Measurements from ENCODE around the gene RUSF1. TPM values are rescaled to one million over a fixed set of nuclear protein-coding genes. Genes with fewer than 3 reads are reported as not detected.

The RUSF1 gene
- total RNA-seq, 1 experiment from 2014 or later, result 30.5 TPM

- Histone ChIP-seq H3K4me1 (no peaks in the 10 kb centered on the region; the same call in 1 of the 2 replicates), H3K9me3 (no peaks in the 10 kb centered on the region), H3K4me3 (ENCODE audit: low read depth, low read length) (no peak overlapping the region), H3K27me3 (replicated peaks; ENCODE audit: control insufficient read depth, insufficient read depth, low read length) (no peaks in the 10 kb centered on the region), H3K36me3 (ENCODE audit: control insufficient read depth, insufficient read depth, low read length) (no peaks in the 10 kb centered on the region)
- DNase-seq, result no peak
- Mint-ChIP-seq H3K4me1 (ENCODE audit: low read depth, unreplicated experiment) (peaks cover 19% of the 10 kb centered on the region), H3K27ac (ENCODE audit: unreplicated experiment) (no peak overlapping the region), H3K4me3 (ENCODE audit: unreplicated experiment) (no peak overlapping the region), H3K27me3 (ENCODE audit: insufficient read depth, unreplicated experiment) (no peaks in the 10 kb centered on the region), H3K36me3 (ENCODE audit: insufficient read depth, unreplicated experiment) (peaks cover 10% of the 10 kb centered on the region), H3K9me3 (ENCODE audit: unreplicated experiment) (no peaks in the 10 kb centered on the region)
- POLR2A ChIA-PET, result no interaction called here
- no TSS peak for BruUV-seq (replicated peaks)
- intact Hi-C loops (cut with micrococcal nuclease; ENCODE audit: unreplicated experiment), result no loop called here
- no peak for TF ChIP-seq CTCF (IDR thresholded peaks at IDR 0.05; ENCODE audit: insufficient read depth in 1 of 2, low read depth in 1 of 2, low read length in 1 of 2, severe bottlenecking in 1 of 2, unreplicated experiment in 1 of 2)
- CTCF ChIA-PET, result no interaction called here
Measured at GRCh38 chr16:31470615-31471014, 37.6 kb downstream of the RUSF1 start.

GRCh38 chr16:31467858-31468257 lies 40.3 kb downstream of the RUSF1 start:
- Histone ChIP-seq H3K9me3 (no peaks in the 10 kb centered on the region), H3K4me1 (no peaks in the 10 kb centered on the region; the same call in 1 of the 2 replicates), H3K4me3 (ENCODE audit: low read depth, low read length) (no peak overlapping the region), H3K27me3 (replicated peaks; ENCODE audit: control insufficient read depth, insufficient read depth, low read length) (no peaks in the 10 kb centered on the region), H3K36me3 (ENCODE audit: control insufficient read depth, insufficient read depth, low read length) (peaks cover 1% of the 10 kb centered on the region; the same call in 1 of the 2 replicates)
- intact Hi-C loops (cut with micrococcal nuclease; ENCODE audit: unreplicated experiment), result no loop called here
- Mint-ChIP-seq H3K4me1 (ENCODE audit: low read depth, unreplicated experiment) (peaks cover 14% of the 10 kb centered on the region), H3K36me3 (ENCODE audit: insufficient read depth, unreplicated experiment) (peaks cover 34% of the 10 kb centered on the region), H3K27ac (ENCODE audit: unreplicated experiment) (no peak overlapping the region), H3K9me3 (ENCODE audit: unreplicated experiment) (no peaks in the 10 kb centered on the region), H3K4me3 (ENCODE audit: unreplicated experiment) (no peak overlapping the region), H3K27me3 (ENCODE audit: insufficient read depth, unreplicated experiment) (no peaks in the 10 kb centered on the region)
- TF ChIP-seq CTCF (IDR thresholded peaks at IDR 0.05; ENCODE audit: insufficient read depth in 1 of 2, low read depth in 1 of 2, low read length in 1 of 2, severe bottlenecking in 1 of 2, unreplicated experiment in 1 of 2), result no peak
- BruUV-seq (replicated peaks), result no TSS peak
- POLR2A ChIA-PET, result no interaction called here
- CTCF ChIA-PET, result no interaction called here
- DNase-seq, result no peak

GRCh38 chr16:31467151-31467773 lies 40.9 kb downstream of the RUSF1 start:
- TF ChIP-seq CTCF (IDR thresholded peaks at IDR 0.05; ENCODE audit: insufficient read depth in 1 of 2, low read depth in 1 of 2, low read length in 1 of 2, severe bottlenecking in 1 of 2, unreplicated experiment in 1 of 2), result no peak
- intact Hi-C loops (cut with micrococcal nuclease; ENCODE audit: unreplicated experiment), result no loop called here
- Mint-ChIP-seq H3K9me3 (ENCODE audit: unreplicated experiment) (no peaks in the 10 kb centered on the region), H3K27ac (ENCODE audit: unreplicated experiment) (no peak overlapping the region), H3K36me3 (ENCODE audit: insufficient read depth, unreplicated experiment) (peaks cover 32% of the 10 kb centered on the region), H3K27me3 (ENCODE audit: insufficient read depth, unreplicated experiment) (no peaks in the 10 kb centered on the region), H3K4me1 (ENCODE audit: low read depth, unreplicated experiment) (peaks cover 8% of the 10 kb centered on the region), H3K4me3 (ENCODE audit: unreplicated experiment) (no peak overlapping the region)
- no peaks in the 10 kb centered on the region; the same call in 1 of the 2 replicates for H3K4me1 ChIP-seq
- peaks cover 1% of the 10 kb centered on the region; the same call in 1 of the 2 replicates for H3K36me3 ChIP-seq (ENCODE audit: control insufficient read depth, insufficient read depth, low read length)
- no peak overlapping the region for H3K4me3 ChIP-seq (ENCODE audit: low read depth, low read length)
- H3K9me3 ChIP-seq, result no peaks in the 10 kb centered on the region
- no TSS peak for BruUV-seq (replicated peaks)
- POLR2A ChIA-PET, result no interaction called here
- no peaks in the 10 kb centered on the region for H3K27me3 ChIP-seq (replicated peaks; ENCODE audit: control insufficient read depth, insufficient read depth, low read length)
- DNase-seq, result no peak
- CTCF ChIA-PET, result no interaction called here
